ENCODE measurements around the gene KPNB1.

The KPNB1 gene

DNA sequence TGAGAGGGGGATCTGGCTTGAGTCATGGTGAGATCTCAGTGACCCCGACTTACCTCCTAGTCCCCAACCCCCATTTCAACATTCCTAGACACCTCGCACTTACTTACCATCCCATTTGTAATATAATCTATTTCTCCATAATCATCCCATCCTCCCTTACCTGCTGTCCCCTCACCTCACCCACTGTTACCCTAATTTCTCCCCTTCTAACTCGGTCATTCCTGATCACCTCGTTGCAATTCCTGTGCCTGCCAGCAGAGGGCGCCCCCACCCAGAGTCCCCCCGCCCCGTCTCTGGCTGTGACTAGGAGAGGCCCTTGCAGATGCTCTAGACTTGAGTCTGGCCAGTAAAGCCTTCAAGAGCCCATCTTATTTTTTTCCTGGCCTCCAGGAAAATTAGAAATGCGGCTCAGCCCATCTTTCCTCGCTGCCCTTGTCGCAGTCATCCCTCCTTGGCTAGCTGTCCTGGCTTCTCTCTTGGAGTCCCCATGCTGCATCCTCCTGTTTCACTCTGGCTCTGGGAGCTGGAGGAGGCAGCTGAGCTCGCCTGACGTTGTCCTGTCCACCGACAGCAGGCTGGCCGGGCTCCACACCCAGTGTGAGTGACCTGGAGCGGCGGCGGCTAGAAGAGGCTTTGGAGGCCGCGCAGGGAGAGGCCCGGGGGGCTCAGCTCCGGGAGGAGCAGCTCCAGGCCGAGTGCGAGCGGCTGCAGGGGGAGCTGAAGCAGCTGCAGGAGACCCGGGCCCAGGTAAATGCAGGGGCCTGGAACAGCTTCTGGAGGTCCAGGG is 49.2 kb downstream of the KPNB1 start:
- peak; percentile 83 for DNase-seq

DNA sequence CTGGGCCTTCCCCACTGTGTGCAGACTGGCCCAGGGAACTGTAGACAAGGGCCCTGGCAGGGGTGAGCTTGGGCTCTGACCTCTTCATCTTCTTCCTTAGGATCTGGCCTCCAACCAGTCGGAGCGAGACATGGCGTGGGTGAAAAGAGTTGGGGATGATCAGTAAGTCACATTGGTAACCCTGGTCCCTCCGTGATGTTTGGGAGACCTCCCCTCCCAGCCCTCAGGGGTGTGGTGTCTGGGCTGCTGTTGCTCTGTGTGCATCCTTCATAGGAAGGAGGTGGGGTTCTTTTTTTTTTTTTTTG is 49.8 kb downstream of the KPNB1 start:
- DNase-seq, result no peak

DNA sequence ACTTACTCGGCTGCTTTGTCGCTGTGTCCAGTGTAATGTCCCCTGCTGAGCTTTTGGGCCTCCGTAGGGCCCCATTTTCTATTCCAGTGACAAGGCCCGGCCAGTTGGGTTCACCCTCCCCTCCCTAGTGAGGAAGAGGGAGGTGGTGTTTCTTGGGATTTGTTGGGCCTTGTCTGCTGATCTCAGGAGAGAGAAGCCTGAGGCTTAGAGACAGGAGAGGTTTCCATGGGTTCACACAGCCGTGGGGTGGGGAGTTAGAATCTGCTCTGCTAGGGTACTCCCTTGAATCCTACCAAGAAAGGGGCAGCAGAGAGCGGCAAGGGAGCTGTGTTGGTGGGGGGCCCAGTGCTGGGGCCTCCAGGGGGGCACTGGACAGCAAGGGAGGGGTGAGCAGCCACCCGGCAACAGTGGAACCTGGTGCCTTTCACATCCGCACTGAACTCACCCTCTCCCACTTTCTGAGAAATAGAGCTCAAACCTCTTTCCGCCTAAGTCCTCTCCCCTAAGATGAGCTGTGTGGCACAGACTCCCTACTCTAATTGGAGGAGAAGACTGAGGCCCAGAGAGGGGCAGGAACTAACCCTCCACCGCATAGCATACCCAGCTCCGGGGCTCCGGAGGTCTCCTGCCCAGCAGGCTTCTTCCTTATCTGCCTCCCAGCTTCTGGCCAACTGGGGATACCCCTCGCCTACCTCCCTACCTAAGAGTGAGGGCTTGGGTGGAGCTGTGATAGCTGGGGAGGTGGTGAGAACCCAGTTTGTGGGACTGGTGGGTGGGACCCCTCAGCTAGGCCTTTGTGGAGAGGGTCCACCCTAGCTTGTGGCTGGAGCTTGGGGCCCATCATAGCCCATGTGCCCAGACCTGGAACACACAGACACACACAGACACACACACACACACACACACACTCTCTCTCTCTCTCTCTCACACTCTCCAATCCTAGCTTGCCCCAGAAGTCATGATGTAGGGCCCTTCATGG is 51.0 kb downstream of the KPNB1 start:
- no peak for DNase-seq

DNA sequence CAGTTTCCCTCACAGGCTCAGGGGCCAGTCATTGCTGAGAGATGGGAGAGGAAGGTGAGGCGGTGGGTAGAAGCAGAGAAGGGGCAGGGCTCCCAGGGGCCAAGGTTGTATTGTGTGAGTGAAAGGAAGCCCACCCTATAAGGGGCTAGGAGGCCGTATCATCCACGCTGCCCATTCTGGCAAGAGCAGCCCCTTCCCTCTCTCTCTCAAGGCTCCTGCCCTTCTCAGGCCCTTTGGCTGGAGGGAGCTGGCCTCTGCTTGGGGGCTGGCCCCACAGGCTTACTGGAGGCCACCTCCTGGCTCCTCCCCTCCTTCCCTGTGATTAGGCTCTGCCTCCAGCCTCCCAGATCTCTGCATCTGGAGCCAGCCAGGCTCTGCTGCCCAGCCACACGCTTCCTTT is 51.9 kb downstream of the KPNB1 start:
- DNase-seq, result no peak

- DNase-seq, result no peak
These were observed 52.8 kb downstream of the KPNB1 start for GRCh38 chr17:47702391-47702995.

GRCh38 chr17:47703191-47703591 is 53.5 kb downstream of the KPNB1 start:
- no peak for DNase-seq

- DNase-seq, result no peak
These were observed 54.0 kb downstream of the KPNB1 start for GRCh38 chr17:47703671-47704070.

DNA sequence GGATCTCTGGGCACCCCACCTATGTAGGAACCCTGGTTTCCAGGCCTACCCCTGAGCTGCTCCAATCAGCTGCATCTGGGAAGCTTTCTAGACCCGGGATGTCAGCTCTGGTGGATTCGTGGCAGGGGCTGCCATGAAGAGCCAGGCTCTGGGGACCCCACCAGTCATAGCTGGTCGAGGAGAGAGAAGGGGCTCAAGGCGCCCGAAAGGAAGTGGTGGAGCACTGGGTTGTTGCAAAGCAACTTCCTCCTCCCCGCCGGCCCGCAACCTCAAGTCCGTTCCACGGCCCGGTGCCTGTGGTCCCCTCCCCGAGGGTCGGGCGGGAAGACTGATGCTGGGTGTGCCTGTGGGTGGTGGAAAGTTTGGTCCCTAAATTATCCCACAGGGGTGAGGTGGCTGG is 54.4 kb downstream of the KPNB1 start:
- DNase-seq, result no peak

DNA sequence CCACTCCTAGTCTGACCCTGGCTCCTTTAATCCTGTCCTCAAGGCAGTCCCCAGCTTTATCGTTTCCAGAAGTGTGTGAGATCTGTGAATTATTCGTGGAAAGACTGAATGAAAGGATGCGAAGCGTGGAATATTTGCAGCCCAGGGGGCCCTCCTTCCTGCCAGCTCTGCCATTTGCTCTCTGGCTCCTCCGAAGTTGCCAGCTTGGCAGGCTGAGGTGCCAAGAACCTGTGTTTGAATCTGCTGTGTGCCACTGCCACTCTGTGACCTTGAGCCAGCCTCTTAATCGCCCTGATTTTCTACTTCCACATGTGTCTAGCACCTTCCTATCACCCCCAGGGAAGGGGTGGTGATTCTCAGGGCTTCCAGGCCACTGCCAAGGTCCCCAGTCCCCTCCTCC is 55.0 kb downstream of the KPNB1 start:
- DNase-seq, result no peak

DNA sequence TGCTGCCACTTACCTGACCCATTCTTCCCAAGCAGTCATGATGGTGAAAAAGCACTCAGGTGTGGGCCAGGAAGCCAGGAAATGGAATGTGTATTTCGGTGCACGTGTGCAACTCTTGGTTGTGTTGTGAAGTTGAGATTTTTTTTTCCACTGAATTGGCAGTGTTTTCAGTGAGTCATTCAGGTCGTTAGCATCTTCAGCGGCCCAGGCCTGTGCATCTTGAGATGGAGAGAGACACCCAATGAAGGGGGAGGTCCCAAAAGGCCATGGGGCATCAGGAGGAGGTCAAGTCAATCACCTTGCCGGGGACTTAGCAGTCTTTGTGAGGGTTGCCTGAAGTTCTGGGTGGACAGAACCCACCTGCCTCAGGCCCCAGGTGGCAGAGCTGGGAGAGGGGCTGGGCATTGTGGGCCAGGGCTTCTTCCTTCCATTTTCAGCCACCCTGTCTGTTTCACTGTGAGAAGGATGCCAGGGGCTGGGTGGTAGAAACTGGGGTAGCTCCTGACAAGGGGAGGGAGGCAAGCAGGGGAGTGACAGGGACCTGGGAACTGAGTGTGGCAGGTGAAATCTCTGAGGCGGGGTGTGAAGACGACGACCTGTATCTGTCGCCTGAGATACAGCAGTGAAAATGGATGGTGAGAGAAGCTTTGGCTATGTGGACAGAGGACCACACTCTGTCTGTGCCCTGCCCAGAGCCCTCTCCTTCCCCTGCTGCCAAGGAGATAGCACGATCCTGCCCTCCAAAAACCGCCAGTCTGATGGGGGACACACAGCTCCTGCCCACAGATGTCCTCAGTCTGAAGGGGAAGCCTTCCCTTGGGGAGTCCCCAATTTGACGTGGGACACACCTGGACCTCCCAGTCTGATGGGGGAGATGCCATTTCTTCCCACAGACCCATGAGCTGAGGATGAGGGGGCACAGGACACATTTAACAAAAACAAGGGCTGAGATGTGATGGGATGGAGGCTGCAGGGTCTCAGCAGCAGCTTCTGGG is 56.1 kb downstream of the KPNB1 start:
- DNase-seq, result no peak

GRCh38 chr17:47707056-47707804 is 57.5 kb downstream of the KPNB1 start:
- DNase-seq, result no peak

DNA sequence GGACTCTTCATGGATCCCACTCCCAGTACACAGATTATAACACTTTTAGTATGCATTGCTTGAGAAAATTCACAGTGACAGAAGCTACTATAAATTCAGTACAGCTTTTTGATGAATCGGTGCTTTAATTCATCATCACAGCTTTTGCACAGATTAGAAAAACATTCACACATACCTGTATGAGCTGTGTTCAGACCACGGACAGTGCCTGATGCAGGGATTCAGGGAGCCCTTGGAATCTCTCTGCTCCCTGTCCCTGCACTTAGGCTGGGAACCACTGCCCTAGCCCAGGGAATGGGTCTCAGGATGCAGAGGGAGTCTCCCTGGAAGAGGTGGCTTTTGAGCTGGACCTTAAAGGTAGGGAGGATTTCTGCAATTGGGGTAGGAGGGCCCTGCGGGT is 58.2 kb downstream of the KPNB1 start:
- DNase-seq, result no peak

DNA sequence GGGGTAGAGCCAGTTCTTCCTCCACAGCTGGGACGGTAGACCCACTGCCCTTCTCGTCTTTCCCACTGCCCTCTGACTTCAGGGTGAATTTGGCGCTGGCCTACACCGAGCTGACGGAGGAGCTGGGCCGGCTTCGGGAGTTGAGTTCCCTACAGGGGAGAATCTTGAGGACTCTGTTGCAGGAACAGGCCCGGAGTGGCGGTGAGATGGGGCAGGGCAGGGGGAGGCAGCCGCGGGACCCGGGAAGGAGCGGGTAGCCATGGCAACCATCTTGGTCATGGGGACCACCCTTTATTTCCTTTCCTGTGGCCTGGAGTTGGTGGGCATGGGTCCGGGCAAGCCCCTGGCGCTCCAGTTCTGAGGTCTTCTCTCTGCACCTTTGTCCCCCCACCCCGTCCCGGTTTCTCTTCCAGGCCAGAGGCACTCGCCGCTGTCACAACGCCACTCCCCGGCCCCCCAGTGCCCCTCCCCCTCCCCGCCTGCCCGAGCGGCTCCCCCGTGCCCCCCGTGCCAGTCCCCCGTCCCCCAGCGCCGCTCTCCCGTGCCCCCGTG is 58.7 kb downstream of the KPNB1 start:
- no peak for DNase-seq

DNA sequence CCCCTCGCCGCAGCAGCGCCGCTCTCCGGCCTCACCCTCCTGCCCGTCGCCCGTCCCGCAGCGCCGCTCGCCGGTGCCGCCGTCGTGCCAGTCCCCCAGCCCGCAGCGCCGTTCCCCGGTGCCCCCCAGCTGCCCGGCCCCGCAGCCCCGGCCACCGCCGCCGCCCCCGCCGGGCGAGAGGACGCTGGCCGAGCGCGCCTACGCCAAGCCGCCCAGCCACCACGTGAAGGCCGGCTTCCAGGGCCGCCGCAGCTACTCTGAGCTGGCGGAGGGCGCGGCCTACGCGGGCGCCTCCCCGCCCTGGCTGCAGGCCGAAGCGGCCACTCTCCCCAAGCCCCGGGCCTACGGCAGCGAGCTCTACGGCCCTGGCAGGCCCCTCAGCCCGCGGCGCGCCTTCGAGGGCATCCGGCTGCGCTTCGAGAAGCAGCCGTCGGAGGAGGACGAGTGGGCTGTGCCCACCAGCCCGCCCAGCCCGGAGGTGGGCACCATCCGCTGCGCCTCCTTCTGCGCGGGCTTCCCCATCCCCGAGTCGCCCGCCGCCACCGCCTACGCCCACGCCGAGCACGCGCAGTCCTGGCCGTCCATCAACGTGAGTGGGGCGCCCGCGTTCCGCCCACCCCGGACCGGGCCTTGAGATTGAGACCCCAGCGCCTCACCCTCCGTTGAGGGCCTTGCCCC is 59.3 kb downstream of the KPNB1 start:
- peak; percentile 66 for DNase-seq

DNA sequence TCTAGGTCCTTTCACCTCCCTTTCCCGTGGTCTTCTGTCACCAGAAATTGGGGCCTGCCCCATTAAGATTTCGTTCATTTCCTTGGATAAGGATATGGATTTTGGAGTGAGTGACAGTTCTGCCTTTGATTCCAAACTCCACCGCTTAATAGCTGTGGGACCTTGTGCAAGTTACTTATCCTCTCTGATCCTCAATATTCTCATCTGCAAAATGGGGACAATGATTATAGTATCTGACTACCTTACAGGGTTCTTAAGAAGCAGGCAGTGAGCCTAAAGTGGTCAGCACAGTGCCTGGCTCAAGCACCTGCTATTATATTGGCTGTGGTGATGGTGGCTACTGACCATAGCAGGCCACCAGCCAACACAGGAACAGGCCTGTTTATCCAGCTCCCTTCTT is 59.9 kb downstream of the KPNB1 start:
- DNase-seq, result no peak

DNA sequence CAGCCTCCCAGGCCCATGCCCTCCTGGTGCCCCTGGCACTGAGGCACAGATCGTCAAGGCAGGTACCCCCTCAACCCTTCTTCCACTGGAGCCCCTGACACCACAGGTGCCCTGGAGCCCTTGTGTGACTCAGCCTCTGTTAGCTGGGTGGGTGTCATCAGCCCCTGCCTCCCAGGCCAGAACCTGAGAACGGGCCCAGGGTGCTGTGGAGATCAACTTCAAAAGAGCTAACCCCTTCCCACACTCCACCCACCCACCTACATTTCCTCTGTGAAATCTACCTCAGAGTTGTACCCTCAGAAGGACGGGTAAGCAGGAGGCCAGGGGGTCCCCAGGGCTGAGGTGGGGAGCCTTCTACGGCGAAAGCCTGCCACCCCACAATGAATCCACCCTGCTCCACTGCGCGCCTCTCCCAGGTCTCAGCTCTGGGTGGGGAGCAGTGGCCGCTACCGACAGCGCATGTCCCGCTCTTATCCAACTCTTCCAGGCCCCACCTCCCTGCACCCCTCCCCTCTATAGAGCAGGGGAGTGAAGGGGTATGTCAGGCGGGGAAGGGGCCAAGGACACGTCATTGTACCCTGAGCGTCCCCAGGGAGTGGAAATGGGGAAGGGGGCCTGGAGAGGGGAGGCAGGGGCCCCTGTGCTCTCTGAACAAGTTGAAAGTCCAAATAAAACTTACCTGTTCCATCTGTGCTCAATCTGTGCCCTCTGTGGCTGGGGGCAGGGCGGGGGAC is 61.8 kb downstream of the KPNB1 start:
- no peak for DNase-seq

DNA sequence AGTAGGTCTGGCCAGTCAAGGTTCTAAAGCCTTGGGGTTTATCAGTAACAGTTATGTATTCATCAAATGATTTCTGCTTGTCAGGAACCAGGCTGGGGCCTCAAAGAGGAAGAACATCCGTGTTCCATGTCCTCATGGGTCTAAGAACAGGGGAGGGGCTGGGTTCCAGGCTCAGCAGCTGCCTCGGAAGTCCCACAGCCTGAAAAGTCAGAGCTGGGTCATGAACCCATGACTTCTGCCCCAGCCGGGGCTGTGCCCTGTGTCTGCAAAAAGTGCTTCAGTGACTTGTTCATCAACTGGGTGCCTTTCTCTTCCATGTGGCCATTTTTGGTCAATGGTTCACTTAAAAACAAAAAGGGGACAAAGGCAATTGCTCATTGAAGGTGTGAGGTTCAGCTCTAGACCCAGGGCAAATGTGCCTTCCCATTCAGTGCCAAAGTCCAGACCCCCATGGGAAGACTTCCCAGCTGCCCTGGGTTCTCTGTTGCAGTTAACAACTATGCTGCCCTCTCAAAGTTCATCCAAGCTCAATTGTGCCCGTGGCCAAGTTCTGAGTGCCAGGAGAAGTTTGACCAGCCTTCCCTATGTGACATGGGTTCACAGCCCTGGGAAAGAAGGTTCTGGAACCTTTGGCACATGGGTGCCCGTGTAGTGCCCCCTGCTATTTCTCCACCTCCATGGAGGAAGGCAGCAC is 62.8 kb downstream of the KPNB1 start:
- no peak for DNase-seq

GRCh38 chr17:47713980-47714700 is 64.4 kb downstream of the KPNB1 start:
- no peak for DNase-seq
